CD4-positive, alpha-beta T cell (primary cell): ENCODE measurements around the gene GIT1. TPM values are rescaled to one million over a fixed set of nuclear protein-coding genes. Genes with fewer than 3 reads are reported as not detected.

ENCODE experiments used
- ATAC-seq: fragments of 200-7000 bp; cut with Tn5 transposase; one replicate; pipeline ENCODE4 v1.10.0; 2022; ENCODE audit warnings: mild to moderate bottlenecking; ENCODE audit not compliant: poor library complexity
- CTCF ChIA-PET: fragments of 350-600 bp; sonication (Branson Sonifier 250); formaldehyde crosslinking; loops from one replicate; lab custom pipeline; 2021; ENCODE audit warnings: antibody characterized with exemption, inconsistent platforms; lab: Charles Lee
- POLR2A ChIA-PET: fragments of 350-600 bp; sonication (Branson Sonifier 250); formaldehyde crosslinking; loops from one replicate; lab custom pipeline; 2021; ENCODE audit warnings: antibody characterized with exemption, inconsistent platforms; lab: Charles Lee
- DNase-seq, 14 experiments: peaks; one replicate each; pipeline ENCODE4 v3.0.0-alpha.2; 2013 to 2020; ENCODE audit warnings: mixed read lengths in 2 of 14
- H3K27ac ChIP-seq, 2 donors: one replicate each; pipeline versions ENCODE4 v1.5.1 to v1.7.0; 2013; ENCODE audit warnings: low read length in 2 of 2, low read depth in 1 of 2, mild to moderate bottlenecking in 1 of 2
- H3K27me3 ChIP-seq, 2 experiments: 1 replicate in 1 of 2; 2 replicates in 1 of 2; pipeline versions ENCODE4 v1.6.1 to v1.7.0; 2013; ENCODE audit warnings: low read length in 2 of 2, control low read depth in 1 of 2, mild to moderate bottlenecking in 1 of 2, moderate library complexity in 1 of 2; ENCODE audit not compliant: insufficient read depth in 2 of 2, control insufficient read depth in 1 of 2
- H3K36me3 ChIP-seq: one replicate; pipeline ENCODE4 v1.6.1; 2013; ENCODE audit warnings: low read length, control low read depth; ENCODE audit not compliant: insufficient read depth
- H3K4me1 ChIP-seq: one replicate; pipeline ENCODE4 v1.6.1; 2013; ENCODE audit warnings: low read length, control low read depth; ENCODE audit not compliant: insufficient read depth
- H3K4me3 ChIP-seq: one replicate; pipeline ENCODE4 v1.5.1; 2013; ENCODE audit warnings: mild to moderate bottlenecking, low read length, moderate library complexity
- H3K9me3 ChIP-seq, 2 experiments: 1 replicate in 1 of 2; 2 replicates in 1 of 2; pipeline versions ENCODE4 v1.6.1 to v1.7.0; 2013; ENCODE audit warnings: low read length in 2 of 2, mild to moderate bottlenecking in 2 of 2, control low read depth in 1 of 2, moderate library complexity in 1 of 2; ENCODE audit not compliant: control insufficient read depth in 1 of 2, insufficient read depth in 1 of 2
- H3K27ac Mint-ChIP-seq: one replicate; pipeline ENCODE4 v1.8.0; 2020; ENCODE audit warnings: mixed read lengths
- H3K27me3 Mint-ChIP-seq: one replicate; pipeline ENCODE4 v1.8.0; 2021; ENCODE audit warnings: mixed read lengths
- H3K36me3 Mint-ChIP-seq: one replicate; pipeline ENCODE4 v1.8.0; 2021; ENCODE audit warnings: low read depth, mixed read lengths
- H3K4me1 Mint-ChIP-seq: one replicate; pipeline ENCODE4 v1.8.0; 2021; ENCODE audit warnings: low read depth, mixed read lengths
- H3K4me3 Mint-ChIP-seq: one replicate; pipeline ENCODE4 v1.8.0; 2020; ENCODE audit warnings: mild to moderate bottlenecking, mixed read lengths
- H3K9me3 Mint-ChIP-seq: one replicate; pipeline ENCODE4 v1.8.0; 2020; ENCODE audit warnings: mixed read lengths
- CTCF ChIP-seq: fragments of 200-600 bp; IDR thresholded peaks from one replicate; pipeline ENCODE4 v1.8.0; 2022; ENCODE audit warnings: antibody characterized with exemption, mild to moderate bottlenecking
- intact Hi-C, 2 experiments: fragments of 100-400 bp; cut with DNase I in 1 of 2; cut with micrococcal nuclease in 1 of 2; formaldehyde crosslinking; loops; one replicate each; pipeline versions ENCODE4 v1.15.1 to v1.9.0; 2023 to 2025; cut with DNase I, micrococcal nuclease
- total RNA-seq, 174 experiments: library from RNA in 2 of 174; stranded (reverse) in 2 of 174; gene quantifications; one replicate each; pipeline ENCODE4 v1.2.3 and lab custom pipeline; 2021 to 2026

The GIT1 gene
- total RNA-seq, 2 experiments from 2014 or later = 35.8 to 36.7 TPM

- POLR2A ChIA-PET = interaction anchor here (1.0 kb wide), 1 partner anchor 41 kb away, joined by 5 read pairs; no protein-coding TSS in a partner anchor
- peaks cover 6% of the 10 kb centered on the region for H3K4me1 Mint-ChIP-seq
Measured at GRCh38 chr17:29576214-29577000, 13.0 kb downstream of the GIT1 start.

GRCh38 chr17:29575511-29576213 is 13.8 kb downstream of the GIT1 start:
- Mint-ChIP-seq H3K36me3 (peaks cover 50% of the 10 kb centered on the region), H3K27ac (no peak overlapping the region), H3K4me3 (no peak overlapping the region), H3K4me1 (peaks cover 13% of the 10 kb centered on the region), H3K9me3 (no peaks in the 10 kb centered on the region), H3K27me3 (no peaks in the 10 kb centered on the region)
- POLR2A ChIA-PET = no interaction called here
- intact Hi-C loops = loop anchor here in 1 of 2 experiments (10.0 kb wide), 1 partner anchor 899 kb away; the partner anchor contains the start of gene GOSR1
- peaks cover 71% of the 10 kb centered on the region for H3K36me3 ChIP-seq
- H3K4me1 ChIP-seq = peaks cover 13% of the 10 kb centered on the region
- TF ChIP-seq CTCF = no peak
- no peak overlapping the region for H3K27ac ChIP-seq
- DNase-seq (peak in 1 of 14 experiments; percentile 21), ATAC-seq (no peak)
- CTCF ChIA-PET = interaction anchor here (1.2 to 7.8 kb wide), 2 partner anchors 37 to 42 kb away, joined by 4 to 48 read pairs; no protein-coding TSS in a partner anchor
- no peaks in the 10 kb centered on the region for H3K27me3 ChIP-seq
- no peak overlapping the region for H3K4me3 ChIP-seq
- no peaks in the 10 kb centered on the region for H3K9me3 ChIP-seq

More at GRCh38 chr17:29576214-29577000, 13.0 kb downstream of the GIT1 start:
- Histone ChIP-seq H3K27ac (no peak overlapping the region), H3K27me3 (no peaks in the 10 kb centered on the region), H3K36me3 (peaks cover 77% of the 10 kb centered on the region), H3K9me3 (no peaks in the 10 kb centered on the region), H3K4me3 (no peak overlapping the region), H3K4me1 (peaks cover 17% of the 10 kb centered on the region)
- TF ChIP-seq CTCF = no peak
- no peak overlapping the region for H3K27ac Mint-ChIP-seq
- H3K36me3 Mint-ChIP-seq = peaks cover 50% of the 10 kb centered on the region
- ATAC-seq (no peak), DNase-seq (peak in 1 of 14 experiments; percentile 23)
- intact Hi-C loops = loop anchor here in 1 of 2 experiments (10.0 kb wide), 1 partner anchor 898 kb away; the partner anchor contains the start of gene GOSR1
- H3K27me3 Mint-ChIP-seq = no peaks in the 10 kb centered on the region
- H3K9me3 Mint-ChIP-seq = no peaks in the 10 kb centered on the region
- H3K4me3 Mint-ChIP-seq = no peak overlapping the region
- CTCF ChIA-PET = interaction anchor here (1.2 to 7.8 kb wide), 3 partner anchors 15 to 41 kb away, joined by 4 to 48 read pairs (median 4); no protein-coding TSS in a partner anchor

GRCh38 chr17:29574732-29575510 is 14.5 kb downstream of the GIT1 start:
- DNase-seq (peak in 1 of 14 experiments; percentile 20), ATAC-seq (no peak)
- intact Hi-C loops = loop anchor here in 1 of 2 experiments (10.0 kb wide), 1 partner anchor 900 kb away; the partner anchor contains the start of gene GOSR1
- H3K9me3 Mint-ChIP-seq = no peaks in the 10 kb centered on the region
- H3K27ac Mint-ChIP-seq = peak overlapping the region; percentile 59
- Histone ChIP-seq H3K27ac (no peak overlapping the region), H3K4me3 (no peak overlapping the region), H3K4me1 (peaks cover 9% of the 10 kb centered on the region), H3K9me3 (no peaks in the 10 kb centered on the region), H3K27me3 (no peaks in the 10 kb centered on the region), H3K36me3 (peaks cover 69% of the 10 kb centered on the region)
- no peak overlapping the region for H3K4me3 Mint-ChIP-seq
- ChIA-PET CTCF (no interaction called here), POLR2A (no interaction called here)
- no peak for TF ChIP-seq CTCF
- peaks cover 9% of the 10 kb centered on the region for H3K4me1 Mint-ChIP-seq
- no peaks in the 10 kb centered on the region for H3K27me3 Mint-ChIP-seq
- peaks cover 43% of the 10 kb centered on the region for H3K36me3 Mint-ChIP-seq
